ENCODE results near the gene PAPOLA.

Gene PAPOLA

DNA sequence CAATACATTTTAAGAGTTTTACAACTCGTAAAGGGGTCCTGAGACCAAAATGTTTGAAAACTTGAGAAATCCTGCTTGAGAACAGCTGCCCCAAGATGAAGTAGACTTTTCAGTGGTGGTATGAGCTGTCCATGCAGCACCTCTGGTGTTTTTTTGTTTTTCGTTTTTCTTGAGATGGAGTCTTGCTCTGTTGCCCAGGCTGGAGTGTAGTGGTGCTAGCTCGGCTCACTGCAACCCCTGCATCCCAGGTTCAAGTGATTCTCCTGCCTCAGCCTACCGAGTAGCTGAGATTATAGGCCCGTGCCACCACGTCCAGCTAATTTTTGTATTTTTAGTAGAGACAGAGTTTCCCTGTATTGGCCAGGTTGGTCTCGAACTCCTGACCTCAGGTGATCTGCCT, 5.5 kb downstream of the PAPOLA start:
- no peak for DNase-seq
- no peak overlapping the region for H3K4me3 ChIP-seq (ENCODE audit: low read depth, low read length)
- no peaks in the 10 kb centered on the region; the same call in 1 of the 2 replicates for H3K4me1 ChIP-seq

DNA sequence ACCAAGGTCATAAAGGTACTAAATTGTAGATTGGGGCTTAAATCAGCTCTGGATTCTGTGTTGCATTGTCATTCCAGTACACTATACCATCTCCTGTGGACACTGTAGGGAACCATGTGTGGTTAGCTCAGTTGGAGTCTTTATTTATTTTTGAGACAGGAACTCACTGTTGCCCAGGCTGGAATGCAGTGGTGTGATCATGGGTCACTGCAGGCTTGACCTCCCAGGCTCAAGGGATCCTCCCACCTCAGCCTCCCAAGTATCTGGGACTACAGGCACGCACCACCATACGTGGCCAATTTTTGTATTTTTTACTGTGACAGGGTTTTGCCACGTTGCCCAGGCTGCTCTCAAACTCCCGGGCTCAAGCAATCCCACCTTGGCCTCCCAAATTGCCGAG, 6.7 kb downstream of the PAPOLA start:
- H3K9me3 ChIP-seq = no peaks in the 10 kb centered on the region
- H3K4me1 ChIP-seq = no peaks in the 10 kb centered on the region; the same call in 1 of the 2 replicates
- TF ChIP-seq, protein P1, sequence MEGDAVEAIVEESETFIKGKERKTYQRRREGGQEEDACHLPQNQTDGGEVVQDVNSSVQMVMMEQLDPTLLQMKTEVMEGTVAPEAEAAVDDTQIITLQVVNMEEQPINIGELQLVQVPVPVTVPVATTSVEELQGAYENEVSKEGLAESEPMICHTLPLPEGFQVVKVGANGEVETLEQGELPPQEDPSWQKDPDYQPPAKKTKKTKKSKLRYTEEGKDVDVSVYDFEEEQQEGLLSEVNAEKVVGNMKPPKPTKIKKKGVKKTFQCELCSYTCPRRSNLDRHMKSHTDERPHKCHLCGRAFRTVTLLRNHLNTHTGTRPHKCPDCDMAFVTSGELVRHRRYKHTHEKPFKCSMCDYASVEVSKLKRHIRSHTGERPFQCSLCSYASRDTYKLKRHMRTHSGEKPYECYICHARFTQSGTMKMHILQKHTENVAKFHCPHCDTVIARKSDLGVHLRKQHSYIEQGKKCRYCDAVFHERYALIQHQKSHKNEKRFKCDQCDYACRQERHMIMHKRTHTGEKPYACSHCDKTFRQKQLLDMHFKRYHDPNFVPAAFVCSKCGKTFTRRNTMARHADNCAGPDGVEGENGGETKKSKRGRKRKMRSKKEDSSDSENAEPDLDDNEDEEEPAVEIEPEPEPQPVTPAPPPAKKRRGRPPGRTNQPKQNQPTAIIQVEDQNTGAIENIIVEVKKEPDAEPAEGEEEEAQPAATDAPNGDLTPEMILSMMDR (IDR thresholded peaks at IDR 0.05; ENCODE audit: low read depth, low read length) = no peak
- no peaks in the 10 kb centered on the region; the same call in 1 of the 2 replicates for H3K36me3 ChIP-seq
- DNase-seq = no peak
- H3K4me3 ChIP-seq (ENCODE audit: low read depth, low read length) = no peak overlapping the region
- no peaks in the 10 kb centered on the region for H3K27me3 ChIP-seq

More for the DNA sequence above, 5.5 kb downstream of the PAPOLA start:
- TF ChIP-seq, protein P1 (IDR thresholded peaks at IDR 0.05; ENCODE audit: low read depth, low read length) = no peak
- Histone ChIP-seq H3K36me3 (no peaks in the 10 kb centered on the region; the same call in 1 of the 2 replicates), H3K9me3 (no peaks in the 10 kb centered on the region), H3K27me3 (no peaks in the 10 kb centered on the region)

DNA sequence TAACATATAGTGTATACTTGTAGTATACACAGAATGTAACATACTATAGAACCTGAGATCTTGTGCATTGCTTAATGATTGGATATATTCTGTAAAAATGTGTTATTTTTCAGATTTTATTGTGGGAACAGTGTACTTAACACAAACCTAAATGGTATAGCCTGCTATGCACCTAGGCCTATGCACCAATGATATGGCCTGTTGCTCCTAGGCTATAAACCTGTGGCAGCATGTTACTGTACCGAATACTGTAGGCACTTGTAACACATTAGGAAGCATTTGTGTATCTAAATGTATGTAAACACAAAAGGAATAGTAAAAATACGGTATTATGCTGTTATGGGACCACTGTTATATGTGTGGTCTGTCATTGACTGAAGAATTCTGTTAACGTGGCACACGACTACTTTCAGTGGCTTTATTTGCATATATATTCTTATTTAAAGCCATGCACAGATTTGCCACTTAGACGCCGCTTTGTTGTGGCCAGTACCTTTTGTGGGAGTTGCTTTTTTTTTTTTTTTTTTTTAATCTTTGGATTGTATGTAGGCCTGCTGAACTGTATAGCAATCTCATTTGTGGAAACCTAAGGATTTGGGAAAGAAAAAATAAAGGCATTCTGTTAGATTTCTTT, 7.4 kb downstream of the PAPOLA start:
- H3K36me3 ChIP-seq = no peaks in the 10 kb centered on the region; the same call in 1 of the 2 replicates
- no peaks in the 10 kb centered on the region for H3K27me3 ChIP-seq
- DNase-seq = no peak
- no peak overlapping the region for H3K4me3 ChIP-seq (ENCODE audit: low read depth, low read length)
- H3K4me1 ChIP-seq = peaks cover 2% of the 10 kb centered on the region; the same call in 1 of the 2 replicates
- H3K9me3 ChIP-seq = no peaks in the 10 kb centered on the region
- TF ChIP-seq, protein P1 (IDR thresholded peaks at IDR 0.05; ENCODE audit: low read depth, low read length) = no peak

DNA sequence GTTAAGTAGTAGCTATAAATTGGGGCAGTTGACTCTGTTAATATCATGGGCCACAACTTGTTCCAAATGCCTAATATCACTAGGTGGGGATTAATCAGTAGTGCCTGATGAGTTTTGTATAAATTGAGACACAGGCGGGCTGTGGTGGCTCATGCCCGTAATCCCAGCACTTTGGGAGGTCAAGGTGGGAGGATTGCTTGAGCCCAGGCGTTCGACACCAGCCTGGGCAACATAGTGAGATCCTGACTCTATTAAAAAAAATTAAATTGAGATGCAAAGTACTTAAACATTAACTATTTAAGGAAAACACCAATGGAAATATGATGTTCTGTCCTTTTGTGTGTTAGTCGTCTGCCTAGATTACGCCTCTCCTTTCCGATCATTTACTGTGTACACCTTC, 9.0 kb downstream of the PAPOLA start:
- TF ChIP-seq, protein P1 (IDR thresholded peaks at IDR 0.05; ENCODE audit: low read depth, low read length) = no peak
- H3K27me3 ChIP-seq = no peaks in the 10 kb centered on the region
- peaks cover 2% of the 10 kb centered on the region; the same call in 1 of the 2 replicates for H3K4me1 ChIP-seq

DNA sequence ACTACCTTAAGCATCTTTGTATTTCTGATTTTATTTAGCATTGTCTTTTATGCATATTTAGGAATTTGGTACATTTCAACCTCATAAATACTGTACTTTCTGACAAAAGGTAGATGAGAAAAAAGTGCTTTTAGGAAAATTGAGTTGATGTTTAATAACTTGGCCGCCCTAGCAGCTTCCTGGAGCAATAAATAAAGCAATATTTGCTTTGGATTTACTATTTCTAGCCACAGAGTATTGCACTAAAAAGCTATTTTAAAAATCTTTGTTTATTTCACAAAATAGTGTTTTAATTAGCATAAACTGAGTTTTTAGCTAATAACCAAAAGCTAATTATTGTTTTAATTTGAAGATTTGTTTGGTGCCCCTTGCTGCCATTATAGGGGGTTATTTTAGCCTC, 9.5 kb downstream of the PAPOLA start:
- peaks cover 2% of the 10 kb centered on the region; the same call in 1 of the 2 replicates for H3K4me1 ChIP-seq
- TF ChIP-seq, protein P1 (IDR thresholded peaks at IDR 0.05; ENCODE audit: low read depth, low read length) = no peak

More for the DNA sequence above, 9.0 kb downstream of the PAPOLA start:
- no peaks in the 10 kb centered on the region for H3K9me3 ChIP-seq
- no peak for DNase-seq
- no peaks in the 10 kb centered on the region for H3K36me3 ChIP-seq
- no peak overlapping the region for H3K4me3 ChIP-seq (ENCODE audit: low read depth, low read length)

DNA sequence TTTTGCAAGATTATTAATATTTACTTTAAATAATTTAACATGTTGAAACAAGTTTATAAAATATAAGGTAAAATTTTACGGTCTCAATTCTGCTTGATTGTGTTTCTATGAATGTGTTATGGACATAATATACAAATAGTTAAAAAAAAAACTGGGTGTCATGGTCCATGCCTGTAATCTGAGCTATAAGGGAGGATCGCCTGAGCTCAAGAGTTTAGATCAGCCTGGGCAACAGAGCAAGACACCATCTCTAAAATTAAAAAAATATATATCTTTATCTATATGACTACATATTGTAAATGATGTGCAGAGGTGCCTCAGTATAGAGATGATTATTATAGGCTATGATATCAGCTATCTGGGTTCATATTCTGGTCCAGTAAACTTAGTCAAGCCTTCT, 9.9 kb downstream of the PAPOLA start:
- no peaks in the 10 kb centered on the region for H3K27me3 ChIP-seq
- TF ChIP-seq, protein P1 (IDR thresholded peaks at IDR 0.05; ENCODE audit: low read depth, low read length) = no peak
- no peaks in the 10 kb centered on the region for H3K36me3 ChIP-seq
- H3K9me3 ChIP-seq = no peaks in the 10 kb centered on the region
- H3K4me1 ChIP-seq = peaks cover 2% of the 10 kb centered on the region; the same call in 1 of the 2 replicates
- H3K4me3 ChIP-seq (ENCODE audit: low read depth, low read length) = no peak overlapping the region
- DNase-seq = no peak

More for the DNA sequence above, 9.5 kb downstream of the PAPOLA start:
- no peak overlapping the region for H3K4me3 ChIP-seq (ENCODE audit: low read depth, low read length)
- no peaks in the 10 kb centered on the region for H3K36me3 ChIP-seq
- H3K9me3 ChIP-seq = no peaks in the 10 kb centered on the region
- H3K27me3 ChIP-seq = no peaks in the 10 kb centered on the region
- no peak for DNase-seq
